DOHH2 (cell line): ENCODE results near the gene MAN2C1.
"Not testable (repeated sequence)": the region's sequence is repeated elsewhere in the genome, so short reads cannot be mapped to it uniquely, and the experiment has no call there.

Experiments
- EZH2phosphoT487 ChIP-seq: fragments of 200-600 bp; sonication (generic); IDR thresholded peaks from 2 replicates; pipeline ENCODE4 v1.6.1; 2017; ENCODE audit warnings: borderline replicate concordance, mild to moderate bottlenecking, antibody characterized with exemption, low read length, moderate library complexity, mixed read lengths
- TF ChIP-seq, protein P1 (sequence below): fragments of 200-600 bp; sonication (generic); IDR thresholded peaks from one replicate; pipeline ENCODE4 v1.5.1; 2014; ENCODE audit warnings: antibody characterized with exemption, mild to moderate bottlenecking, low read depth, low read length; ENCODE audit not compliant: poor library complexity, severe bottlenecking

DNA sequence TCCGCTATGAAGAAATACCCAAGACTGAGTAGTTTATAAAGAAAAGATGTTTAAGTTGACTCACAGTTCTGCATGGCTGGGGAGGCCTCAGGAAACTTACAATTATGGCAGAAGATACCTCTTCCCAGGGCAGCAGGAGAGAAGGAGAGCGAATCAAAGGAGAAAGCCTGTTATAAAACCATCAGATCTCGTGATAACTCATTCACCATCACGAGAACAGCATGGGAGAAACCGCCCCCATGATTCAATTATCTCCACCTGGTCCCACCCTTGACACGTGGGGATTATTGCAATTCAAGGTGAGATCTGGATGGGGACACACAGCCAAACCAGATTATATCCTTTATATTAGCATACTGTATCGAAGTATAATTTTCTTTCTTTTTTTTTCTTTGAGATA lies 36.3 kb downstream of the MAN2C1 start:
- TF ChIP-seq, protein P1, sequence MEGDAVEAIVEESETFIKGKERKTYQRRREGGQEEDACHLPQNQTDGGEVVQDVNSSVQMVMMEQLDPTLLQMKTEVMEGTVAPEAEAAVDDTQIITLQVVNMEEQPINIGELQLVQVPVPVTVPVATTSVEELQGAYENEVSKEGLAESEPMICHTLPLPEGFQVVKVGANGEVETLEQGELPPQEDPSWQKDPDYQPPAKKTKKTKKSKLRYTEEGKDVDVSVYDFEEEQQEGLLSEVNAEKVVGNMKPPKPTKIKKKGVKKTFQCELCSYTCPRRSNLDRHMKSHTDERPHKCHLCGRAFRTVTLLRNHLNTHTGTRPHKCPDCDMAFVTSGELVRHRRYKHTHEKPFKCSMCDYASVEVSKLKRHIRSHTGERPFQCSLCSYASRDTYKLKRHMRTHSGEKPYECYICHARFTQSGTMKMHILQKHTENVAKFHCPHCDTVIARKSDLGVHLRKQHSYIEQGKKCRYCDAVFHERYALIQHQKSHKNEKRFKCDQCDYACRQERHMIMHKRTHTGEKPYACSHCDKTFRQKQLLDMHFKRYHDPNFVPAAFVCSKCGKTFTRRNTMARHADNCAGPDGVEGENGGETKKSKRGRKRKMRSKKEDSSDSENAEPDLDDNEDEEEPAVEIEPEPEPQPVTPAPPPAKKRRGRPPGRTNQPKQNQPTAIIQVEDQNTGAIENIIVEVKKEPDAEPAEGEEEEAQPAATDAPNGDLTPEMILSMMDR = not testable (repeated sequence)
- not testable (repeated sequence) for TF ChIP-seq EZH2phosphoT487
